Heart left ventricle (tissue), 13 donors: Measurements from ENCODE around the gene KRT80.

Experiments
- CTCF ChIP-seq, 12 donors: fragments of 200-600 bp; sonication (generic) in 4 of 12; IDR thresholded peaks; one replicate each; pipeline versions ENCODE4 v1.5.0 to v1.8.0; 2018 to 2022; ENCODE audit warnings: antibody characterized with exemption in 12 of 12, mild to moderate bottlenecking in 5 of 12
- POLR2A ChIP-seq, 2 donors: fragments of 450-650 bp; IDR thresholded peaks; one replicate each; pipeline ENCODE4 v1.6.1; 2017; ENCODE audit warnings: antibody characterized with exemption in 2 of 2, mild to moderate bottlenecking in 2 of 2, moderate library complexity in 2 of 2
- donor health status: ischemic (EF 13 %, LVEDD 7.1; RV severe dilation, severe dysfunction).
- donor health status: DM: no; HTN: yes; CAD: no.
- donor health status: DM: no; HTN: no; CAD: no.
- donor health status: ischemic (EF 25% LVEDD 6.9; RV normal size, moderate dysfunction).
- donor health status: ischemic (EF 25% LVEDD 5.7; RV mildly dilated, moderate dysfunction).
- donor health status: ischemic (EF 35%, LVEDD 5.7; RV mildly dilated, moderate dysfunction).
- donor health status: nonischemic (EF 11% LVEDD 7.7; RV severe dilation, severe dysfunction).
- donor health status: DM: yes; HTN: yes; CAD: no.
- donor health status: PGD.
- donor health status: ischemic (EF 29% LVEDD 5.4; RV normal size, mild dysfunction).
- donor health status: nonischemic (EF 23%, LVEDD 6.1; RV moderate dilation, normal function).

- TF ChIP-seq CTCF (IDR thresholded peaks at IDR 0.05) (no peak), POLR2A (IDR thresholded peaks at IDR 0.05) (no peak)
Observed at GRCh38 chr12:52209321-52209720, 17.5 kb upstream of the KRT80 start.
